ENCODE measurements around the gene PARN.

PARN gene

DNA sequence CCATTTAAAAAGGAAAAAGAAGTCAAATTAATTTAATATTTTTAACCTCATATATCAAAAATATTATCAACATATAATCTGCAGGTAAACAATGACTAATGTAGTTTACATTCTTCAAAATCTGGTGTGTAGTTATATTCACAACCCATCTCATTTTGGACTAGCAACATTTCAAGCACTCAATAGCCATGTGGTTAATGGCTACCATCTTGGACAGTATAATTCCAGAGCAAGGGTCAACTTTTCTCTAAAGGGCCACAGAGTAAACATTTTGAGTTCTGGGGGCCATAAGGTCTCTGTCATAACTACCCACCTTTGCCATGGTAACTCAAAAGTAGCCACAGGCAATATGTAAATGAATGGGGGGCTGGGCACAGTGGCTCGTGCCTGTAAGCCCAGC, 153.9 kb downstream of the PARN start:
- TF ChIP-seq, protein P1, sequence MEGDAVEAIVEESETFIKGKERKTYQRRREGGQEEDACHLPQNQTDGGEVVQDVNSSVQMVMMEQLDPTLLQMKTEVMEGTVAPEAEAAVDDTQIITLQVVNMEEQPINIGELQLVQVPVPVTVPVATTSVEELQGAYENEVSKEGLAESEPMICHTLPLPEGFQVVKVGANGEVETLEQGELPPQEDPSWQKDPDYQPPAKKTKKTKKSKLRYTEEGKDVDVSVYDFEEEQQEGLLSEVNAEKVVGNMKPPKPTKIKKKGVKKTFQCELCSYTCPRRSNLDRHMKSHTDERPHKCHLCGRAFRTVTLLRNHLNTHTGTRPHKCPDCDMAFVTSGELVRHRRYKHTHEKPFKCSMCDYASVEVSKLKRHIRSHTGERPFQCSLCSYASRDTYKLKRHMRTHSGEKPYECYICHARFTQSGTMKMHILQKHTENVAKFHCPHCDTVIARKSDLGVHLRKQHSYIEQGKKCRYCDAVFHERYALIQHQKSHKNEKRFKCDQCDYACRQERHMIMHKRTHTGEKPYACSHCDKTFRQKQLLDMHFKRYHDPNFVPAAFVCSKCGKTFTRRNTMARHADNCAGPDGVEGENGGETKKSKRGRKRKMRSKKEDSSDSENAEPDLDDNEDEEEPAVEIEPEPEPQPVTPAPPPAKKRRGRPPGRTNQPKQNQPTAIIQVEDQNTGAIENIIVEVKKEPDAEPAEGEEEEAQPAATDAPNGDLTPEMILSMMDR (IDR thresholded peaks at IDR 0.05; ENCODE audit: low read length, missing control alignments), result no peak
- H3K4me3 ChIP-seq (replicated peaks; ENCODE audit: low read depth, low read length), result no peak overlapping the region
- no peak for DNase-seq (ENCODE audit: low read depth)

DNA sequence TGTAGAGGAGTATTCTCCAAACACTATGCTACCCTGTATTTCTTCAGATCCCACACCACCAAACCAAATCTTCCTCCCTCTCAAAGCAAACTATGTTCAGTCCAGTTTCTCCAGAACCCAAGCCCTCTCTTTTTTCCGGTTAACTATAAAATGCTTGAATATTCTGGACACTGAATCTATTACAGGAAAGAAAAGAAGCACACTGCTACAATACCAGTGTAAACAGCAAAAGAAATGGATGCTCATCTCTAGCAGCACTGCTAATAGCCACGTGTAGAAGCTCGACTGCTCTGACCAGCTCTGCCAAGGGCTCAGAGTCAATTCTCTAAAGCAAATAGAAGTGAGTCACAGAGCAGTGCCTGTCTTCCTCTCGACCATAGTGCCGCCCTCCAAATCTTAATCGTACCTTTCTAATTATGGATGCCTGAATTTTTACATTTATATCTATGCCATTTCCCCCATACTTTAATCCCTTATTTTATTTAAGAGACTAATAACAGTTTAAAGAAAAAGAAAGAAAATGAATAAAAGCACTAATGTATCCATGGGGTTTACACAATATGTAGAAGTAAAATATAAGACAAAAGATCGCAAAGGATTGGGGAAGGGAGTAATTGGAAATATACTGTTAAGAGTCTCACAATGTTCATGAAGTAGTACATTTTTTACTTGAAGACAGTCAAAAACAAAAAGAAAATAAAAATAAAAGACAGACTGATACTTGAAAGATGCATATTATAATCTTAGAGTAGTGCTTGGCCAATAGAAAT, 154.5 kb downstream of the PARN start:
- DNase-seq (ENCODE audit: low read depth), result no peak
- TF ChIP-seq, protein P1 (IDR thresholded peaks at IDR 0.05; ENCODE audit: low read length, missing control alignments), result no peak
- H3K4me3 ChIP-seq (replicated peaks; ENCODE audit: low read depth, low read length), result no peak overlapping the region

DNA sequence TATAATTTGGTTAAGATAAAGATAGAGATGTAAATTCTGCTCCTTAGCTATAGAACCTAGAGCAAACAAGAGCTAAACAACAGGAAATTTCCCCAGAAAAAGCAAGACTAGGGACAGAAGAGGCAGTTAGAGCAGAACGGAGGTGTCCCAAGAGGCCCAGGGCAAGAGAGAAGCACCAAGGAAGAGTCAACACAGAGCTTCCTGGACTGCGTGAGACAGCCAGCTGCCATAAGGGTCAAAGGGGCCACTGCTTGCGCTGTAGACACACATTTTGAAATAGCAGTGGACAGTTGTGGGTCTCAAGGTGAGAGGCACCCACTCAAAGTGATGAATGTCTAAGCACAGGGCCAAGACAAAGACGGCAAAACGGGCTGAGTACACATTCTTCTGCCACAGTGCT, 156.6 kb downstream of the PARN start:
- H3K4me3 ChIP-seq (replicated peaks; ENCODE audit: low read depth, low read length), result no peak overlapping the region
- no peak for DNase-seq (ENCODE audit: low read depth)
- TF ChIP-seq, protein P1 (IDR thresholded peaks at IDR 0.05; ENCODE audit: low read length, missing control alignments), result no peak

DNA sequence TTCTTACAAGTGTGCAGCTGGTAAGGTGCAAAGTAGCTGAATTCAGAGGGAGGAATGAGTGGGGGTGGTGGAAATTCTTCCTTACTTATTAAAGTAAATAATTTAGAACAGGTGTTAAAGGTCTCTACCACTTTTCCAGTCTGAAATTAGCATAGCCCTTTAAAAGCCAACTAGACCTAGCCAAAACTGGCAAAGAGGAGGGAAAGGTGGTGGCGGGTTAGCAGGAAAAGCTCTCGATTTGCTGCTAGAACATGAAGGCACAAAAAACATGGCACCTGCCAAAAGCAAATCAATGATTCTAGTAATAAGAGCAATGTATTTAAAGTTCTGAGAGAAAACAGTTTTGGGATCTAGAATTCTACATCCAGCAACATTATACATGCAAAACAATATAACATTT, 157.7 kb downstream of the PARN start:
- H3K4me3 ChIP-seq (replicated peaks; ENCODE audit: low read depth, low read length), result no peak overlapping the region
- DNase-seq (ENCODE audit: low read depth), result no peak
- TF ChIP-seq, protein P1 (IDR thresholded peaks at IDR 0.05; ENCODE audit: low read length, missing control alignments), result no peak

DNA sequence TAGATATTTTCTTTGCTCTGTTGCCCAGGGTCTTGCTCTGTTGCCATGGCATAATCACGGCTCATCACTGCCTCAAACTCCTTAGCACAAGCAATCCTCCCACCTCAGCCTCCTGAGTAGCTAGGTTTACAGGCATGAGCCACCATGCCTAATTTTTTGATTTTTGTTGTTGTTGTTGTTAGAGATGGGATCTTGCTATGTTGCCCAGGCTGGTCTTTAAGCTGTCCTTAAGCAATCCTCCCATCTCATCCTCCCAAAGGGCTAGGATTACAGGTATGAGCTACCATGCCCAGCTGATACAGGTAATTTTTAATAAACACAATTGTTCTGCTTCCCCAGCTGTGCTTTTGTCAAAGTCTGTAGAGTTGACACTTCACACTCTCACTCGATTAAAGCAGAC, 159.3 kb downstream of the PARN start:
- TF ChIP-seq, protein P1 (IDR thresholded peaks at IDR 0.05; ENCODE audit: low read length, missing control alignments), result no peak
- no peak overlapping the region for H3K4me3 ChIP-seq (replicated peaks; ENCODE audit: low read depth, low read length)
- DNase-seq (ENCODE audit: low read depth), result no peak

DNA sequence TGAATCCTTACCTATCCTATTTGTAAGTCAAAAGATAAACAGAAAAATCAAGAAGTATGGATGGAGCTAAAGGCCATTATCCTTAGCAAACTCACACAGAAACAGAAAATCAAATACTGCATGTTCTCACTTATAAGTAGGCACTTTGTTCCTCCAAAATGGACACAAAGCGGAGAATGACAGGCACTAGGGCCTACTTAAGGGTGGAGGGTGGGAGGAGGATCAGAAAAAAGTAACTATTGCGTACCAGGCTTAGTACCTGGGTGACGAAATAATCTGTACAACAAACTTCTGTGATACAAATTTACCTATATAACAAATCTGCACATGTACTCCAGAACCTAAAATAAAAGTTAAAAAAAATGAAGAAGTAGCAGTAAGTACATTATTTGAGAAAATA, 164.3 kb downstream of the PARN start:
- DNase-seq (ENCODE audit: low read depth), result no peak
- no peak overlapping the region for H3K4me3 ChIP-seq (replicated peaks; ENCODE audit: low read depth, low read length)
- TF ChIP-seq, protein P1 (IDR thresholded peaks at IDR 0.05; ENCODE audit: low read length, missing control alignments), result no peak

DNA sequence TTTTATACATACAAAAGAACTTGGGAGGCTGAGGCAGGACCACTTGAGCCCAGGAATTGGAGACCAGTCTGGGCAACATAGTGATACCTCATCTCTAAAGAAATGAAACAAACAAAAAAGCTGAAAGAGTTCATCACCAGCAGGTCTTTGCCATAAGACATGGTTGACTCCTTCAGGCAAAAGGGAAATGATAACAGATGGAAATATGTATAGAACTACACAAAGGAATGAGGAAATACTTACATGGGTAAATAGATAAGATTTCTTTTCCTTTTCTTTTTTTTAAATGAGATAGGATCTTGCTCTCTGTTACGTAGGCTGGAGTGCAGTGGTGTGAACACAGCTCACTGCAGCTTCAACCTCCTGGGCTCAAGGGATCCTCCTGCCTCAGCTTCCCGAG, 165.3 kb downstream of the PARN start:
- TF ChIP-seq, protein P1 (IDR thresholded peaks at IDR 0.05; ENCODE audit: low read length, missing control alignments), result no peak
- H3K4me3 ChIP-seq (replicated peaks; ENCODE audit: low read depth, low read length), result no peak overlapping the region
- DNase-seq (ENCODE audit: low read depth), result no peak
